ENCODE data around the gene THAP4.
"Not testable (repeated sequence)": the region's sequence is repeated elsewhere in the genome, so short reads cannot be mapped to it uniquely, and the experiment has no call there.

Gene THAP4

DNA sequence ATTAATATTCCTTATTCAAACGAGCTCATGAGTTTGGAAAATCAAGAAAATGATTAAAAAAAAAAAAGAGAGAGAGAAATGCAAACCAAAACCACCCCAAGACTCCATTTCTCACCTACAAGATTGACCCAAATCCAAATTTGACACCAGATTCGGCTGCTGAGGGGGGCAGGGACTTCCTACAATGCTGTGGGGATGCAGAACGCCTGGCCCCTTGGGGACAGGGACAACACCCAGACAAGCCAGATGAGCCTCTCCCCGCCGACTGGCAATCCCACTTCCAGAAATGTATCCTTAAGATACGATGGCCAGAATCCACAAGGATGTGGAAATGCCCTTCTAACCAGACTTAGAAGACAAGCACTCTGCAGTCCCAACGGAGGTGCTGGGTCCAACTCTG lies 57.7 kb downstream of the THAP4 start:
- no peak for DNase-seq

DNA sequence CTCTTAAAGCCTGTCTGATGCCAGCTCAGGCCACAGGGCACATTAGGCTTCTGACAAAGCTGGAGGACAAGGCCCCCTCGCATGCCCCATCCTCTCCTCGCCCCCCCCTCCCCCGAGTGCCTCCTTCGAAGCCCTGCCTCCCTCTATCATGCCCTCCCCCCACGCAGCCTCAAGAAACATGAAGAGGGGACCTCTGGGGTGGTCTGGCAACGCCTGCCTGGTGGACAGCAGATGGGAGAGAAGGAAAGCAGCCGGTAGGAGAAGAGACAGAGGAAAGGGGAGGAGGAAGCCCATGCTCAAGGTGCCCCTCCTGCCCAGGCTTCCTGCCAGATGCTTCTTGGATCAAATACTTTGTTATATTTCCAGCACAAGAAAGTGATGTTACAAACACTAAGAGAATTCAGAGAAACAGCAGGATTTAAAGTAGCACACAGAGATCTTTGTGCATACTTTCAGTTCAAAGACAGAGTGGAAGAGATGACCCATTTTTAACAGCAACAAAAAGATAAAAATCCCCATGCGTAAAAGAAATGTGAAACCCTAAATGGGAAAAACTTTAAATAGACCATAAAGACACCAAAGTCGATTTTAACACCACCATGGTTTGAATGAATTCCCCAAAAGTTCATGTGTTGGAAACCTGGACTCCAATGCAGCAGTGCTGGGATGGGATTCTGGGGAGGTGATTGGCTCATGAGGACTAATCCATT lies 59.4 kb downstream of the THAP4 start:
- no peak for DNase-seq

DNA sequence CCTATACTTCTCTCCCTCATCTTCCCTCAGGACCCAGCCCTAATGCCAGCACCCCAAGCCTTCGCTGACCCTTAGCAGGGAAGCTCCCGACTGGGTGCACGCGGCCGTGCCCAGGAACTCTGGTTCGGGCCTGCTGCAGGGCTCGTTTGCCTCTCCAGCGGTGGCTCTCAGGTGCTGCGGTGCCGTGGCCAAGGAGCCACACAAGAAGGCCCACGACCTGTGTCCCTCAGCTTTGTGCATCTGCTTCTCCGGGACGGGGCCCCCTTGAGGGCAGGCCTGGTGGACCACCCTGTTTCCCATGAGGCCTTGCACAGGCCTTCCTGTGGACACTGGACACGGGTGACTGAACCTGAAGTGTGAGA lies 60.7 kb downstream of the THAP4 start:
- DNase-seq = no peak

DNA sequence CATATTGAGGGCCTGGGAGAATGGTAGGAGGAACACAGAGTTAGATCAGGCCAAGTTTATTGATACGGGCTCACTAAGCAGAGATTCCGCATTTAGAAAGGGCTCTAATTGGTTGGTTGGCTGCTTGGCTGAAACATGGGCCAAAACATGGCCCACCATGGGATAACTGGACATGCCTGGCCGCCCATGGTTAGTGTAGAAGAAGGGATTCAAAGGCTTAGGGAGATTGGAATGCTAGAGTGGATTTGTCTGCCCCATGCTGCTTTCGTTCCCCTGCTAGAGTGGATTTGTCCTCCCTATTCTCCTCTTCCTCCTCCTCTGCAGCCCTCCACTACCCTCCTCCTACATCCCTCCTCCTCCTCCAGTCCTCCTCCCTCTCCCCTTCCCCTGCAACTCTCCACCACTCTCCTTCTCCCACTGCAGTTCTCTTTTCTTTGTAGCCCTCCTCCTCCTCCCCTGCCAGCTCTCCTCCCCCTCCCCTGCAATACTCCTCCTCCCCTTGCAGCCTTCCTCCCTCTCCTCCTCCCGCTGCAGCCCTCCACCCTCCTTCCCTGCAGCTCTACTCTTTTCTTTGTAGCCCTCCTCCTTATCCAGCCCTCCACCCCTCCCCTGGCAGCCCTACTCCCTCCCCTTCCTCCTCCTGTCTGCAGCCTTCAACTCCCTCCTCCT lies 61.2 kb downstream of the THAP4 start:
- DNase-seq = no peak

DNA sequence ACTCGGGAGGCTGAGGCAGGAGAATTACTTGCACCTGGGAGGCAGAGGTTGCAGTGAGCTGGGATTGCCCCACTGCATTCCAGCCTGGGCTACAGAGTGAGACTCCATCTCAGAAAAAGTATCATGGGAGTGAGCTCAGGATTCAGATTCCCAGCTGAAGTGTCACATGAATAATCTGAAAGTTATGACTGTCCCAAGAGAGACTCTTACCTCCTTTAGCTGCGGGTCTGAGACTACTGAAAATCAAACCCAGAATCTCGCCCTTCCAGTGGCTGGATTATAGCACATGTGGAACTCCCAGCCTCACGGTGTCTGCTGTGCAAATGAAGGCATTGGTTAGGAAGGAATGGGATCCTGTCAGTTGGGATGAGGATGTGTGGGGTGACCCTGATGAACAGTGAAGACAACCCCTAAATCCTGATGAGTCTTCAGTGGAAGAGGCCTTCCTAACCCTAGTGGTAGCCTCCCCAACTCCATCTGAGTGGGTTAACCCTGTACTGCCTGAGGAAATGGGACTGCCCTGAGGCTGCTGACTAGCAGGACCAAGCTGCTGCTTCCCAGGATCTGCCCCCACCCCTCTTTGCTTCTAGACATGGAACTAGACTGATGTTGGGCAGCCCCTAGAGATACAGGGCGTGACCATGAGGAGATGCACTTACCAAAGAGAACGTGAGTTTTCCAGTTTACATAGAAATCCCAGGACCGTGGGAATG lies 61.9 kb downstream of the THAP4 start:
- no peak for DNase-seq

DNA sequence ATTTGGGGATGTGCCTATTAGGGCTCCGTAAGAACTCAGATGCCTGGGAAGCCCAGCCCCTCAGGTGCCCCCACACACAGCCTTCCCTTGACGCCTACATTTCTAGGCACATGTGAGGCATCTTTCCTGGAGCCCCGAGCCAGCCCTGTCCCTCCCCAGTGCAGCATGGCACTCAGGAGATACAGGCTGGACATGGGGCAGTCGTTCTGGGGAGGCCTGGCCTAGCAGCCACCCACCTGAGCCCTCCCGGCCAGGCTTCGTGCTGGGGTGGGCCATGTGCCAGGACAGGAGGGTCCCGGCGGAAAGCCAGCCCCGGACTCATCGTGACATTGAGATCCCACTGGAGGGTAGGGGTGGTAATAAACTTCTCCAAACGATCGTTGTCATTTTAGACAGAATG lies 63.2 kb downstream of the THAP4 start:
- no peak for DNase-seq

DNA sequence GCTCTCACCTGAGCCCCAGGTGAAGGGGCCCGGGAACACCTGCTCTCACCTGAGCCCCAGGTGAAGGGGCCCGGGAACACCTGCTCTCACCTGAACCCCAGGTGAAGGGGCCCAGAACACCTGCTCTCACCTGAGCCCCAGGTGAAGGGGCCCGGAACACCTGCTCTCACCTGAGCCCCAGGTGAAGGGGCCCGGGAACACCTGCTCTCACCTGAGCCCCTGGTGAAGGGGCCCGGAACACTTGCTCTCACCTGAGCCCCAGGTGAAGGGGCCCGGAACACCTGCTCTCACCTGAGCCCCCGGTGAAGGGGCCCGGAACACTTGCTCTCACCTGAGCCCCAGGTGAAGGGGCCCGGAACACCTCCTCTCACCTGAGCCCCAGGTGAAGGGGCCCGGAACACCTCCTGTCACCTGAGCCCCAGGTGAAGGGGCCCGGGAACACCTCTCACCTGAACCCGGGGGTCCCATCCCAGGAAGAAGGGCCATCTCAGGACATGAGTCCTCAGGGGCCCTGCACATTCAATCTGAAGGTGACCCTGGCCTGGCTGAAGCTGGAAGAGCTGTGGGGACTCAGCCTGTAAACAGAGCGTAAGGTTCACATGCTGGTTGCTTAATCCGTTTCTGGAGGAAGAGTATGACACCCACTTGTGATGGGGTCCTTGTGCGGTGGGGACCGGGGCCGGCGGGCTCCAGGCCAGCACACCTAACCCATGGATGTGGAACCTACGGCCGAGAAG lies 63.9 kb downstream of the THAP4 start:
- DNase-seq = not testable (repeated sequence)

DNA sequence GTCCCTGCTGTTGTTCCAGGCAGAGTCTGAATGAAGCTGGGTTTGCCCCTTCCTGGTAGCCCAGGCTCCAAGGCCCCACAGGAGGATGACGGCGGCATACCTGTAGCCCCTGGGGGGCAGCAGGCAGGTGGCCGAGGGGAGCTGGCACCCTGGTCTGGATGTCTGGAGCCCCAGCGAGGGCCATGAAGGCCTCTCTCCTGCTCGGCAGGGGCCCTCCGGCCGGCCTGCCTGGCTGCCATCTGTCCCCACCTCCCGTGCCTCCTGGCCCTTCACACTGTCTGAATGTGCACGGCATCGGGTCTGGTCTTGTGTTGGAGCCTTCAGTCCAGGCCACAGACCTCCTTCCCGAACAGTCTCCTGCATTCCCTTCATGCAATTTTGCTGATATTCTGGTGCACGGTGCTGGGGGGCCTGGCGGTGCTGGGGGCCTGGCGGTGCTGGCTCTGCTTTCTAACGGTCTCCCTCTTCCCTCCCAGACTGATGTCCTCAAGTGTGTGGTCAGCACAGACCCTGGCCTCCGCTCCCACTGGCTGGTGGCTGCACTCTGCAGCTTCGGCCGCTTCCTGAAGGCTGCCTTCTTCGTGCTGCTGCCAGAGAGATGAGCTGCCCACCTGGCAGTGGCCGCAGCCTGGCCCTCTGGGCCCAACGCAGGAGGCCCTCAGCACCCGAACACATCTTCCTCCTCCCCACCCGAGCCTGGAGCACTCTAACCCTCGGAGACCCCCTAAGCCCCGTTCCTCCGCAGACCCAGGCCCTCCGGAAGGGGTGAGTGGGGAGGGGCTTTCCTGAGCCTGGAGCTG lies 64.9 kb downstream of the THAP4 start:
- DNase-seq = no peak

DNA sequence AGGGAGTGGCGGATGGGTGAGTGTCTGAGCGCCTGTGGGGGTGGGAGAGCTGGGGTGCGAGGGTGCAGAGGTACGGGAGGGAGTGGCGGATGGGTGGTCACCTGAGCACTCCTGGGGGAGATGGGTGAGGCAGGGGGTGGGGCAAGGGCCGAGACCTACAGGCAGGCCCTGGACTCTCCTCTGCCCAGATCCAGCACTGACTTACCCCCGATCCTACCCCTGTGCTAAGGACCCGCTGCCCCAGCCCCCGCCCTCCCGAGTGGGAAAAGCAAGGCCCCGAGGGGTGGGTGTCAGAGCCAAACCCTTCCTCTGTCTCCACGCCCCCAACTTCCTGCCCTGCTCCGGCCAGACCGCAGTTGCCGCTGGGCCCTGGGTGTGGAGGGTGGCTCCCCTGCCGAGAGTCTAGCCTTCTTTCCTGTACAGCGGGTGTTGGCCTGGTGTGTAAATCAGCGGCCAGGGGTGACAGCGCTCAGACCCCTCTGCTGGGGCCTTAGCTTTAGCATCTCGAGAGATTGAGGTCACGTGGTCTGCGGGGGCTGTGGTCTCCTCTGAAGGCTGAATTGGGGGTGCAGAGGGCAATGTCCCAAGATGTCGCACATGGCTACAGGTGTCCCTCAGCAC lies 65.9 kb downstream of the THAP4 start:
- no peak for DNase-seq

DNA sequence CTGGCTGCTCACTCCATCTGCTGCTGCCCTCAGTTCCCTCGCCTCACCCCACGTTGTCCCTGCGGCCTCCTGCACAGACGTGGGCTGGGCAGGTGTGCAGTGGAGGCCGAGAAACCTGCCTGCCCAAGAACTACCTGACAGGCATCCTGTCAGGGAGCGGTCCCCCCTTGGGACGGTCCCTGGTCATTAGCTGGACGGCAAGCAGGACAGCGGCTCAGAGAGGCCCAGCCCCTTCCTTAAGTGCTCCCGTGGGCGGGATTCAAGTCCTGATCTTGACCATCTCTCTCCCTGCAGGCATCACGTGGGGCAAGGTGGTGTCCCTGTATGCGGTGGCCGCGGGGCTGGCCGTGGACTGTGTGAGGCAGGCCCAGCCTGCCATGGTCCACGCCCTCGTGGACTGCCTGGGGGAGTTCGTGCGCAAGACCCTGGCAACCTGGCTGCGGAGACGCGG lies 67.1 kb downstream of the THAP4 start:
- DNase-seq = no peak

DNA sequence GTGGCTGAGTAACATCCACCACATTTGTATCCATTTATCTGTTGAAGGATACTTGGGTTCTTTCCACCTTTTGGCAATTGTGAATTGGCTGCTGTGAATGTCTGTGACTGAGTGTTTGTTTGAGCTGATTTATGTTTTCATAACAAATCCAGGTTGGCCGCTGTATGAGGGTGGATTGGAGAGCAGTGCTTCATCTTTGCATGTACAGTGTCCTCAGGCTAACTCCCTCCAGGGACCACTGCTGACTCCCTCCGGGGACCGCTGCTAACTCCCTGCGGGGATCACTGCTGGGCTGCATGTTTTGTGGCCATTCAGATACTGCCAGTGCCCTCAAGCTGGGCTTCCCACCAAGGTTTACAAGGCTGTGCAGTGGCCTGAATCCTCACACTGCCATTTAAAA lies 68.2 kb downstream of the THAP4 start:
- DNase-seq = no peak

DNA sequence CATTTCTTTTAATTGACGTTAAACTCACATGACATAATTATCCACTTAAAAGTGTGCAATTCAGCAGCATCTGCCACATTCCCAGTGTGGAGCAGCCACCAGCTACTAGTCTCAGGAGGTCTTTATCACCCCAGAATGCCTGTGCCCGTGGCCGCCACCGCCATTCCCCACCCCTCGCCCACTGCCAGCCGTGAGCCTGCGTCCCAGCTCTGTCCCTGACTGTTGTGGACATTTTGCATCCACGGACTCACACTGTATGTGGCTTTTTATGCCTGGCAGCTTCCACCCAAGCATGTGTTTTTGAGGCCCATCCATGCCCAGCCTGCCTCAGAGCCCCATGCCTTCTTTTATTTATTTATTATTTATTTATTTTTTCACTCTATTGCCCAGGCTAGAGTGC lies 69.2 kb downstream of the THAP4 start:
- no peak for DNase-seq

DNA sequence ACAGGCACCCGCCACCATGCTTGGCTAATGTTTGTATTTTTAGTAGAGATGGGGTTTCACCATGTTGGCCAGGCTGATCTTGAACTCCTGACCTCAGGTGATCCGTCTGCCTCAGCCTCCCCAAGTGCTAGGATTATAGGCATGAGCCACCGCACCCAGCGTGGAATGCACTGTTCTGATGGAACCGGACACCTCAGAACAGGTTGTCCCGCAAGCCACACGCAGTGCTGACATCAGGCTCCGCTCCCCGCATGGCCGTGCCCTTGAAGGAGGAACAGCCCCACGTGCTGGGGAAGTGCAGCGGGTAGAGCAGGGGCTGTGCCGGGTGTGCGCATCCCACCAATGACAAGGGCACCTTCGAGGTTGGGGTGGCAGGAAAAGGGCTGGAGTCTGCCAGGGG lies 69.7 kb downstream of the THAP4 start:
- DNase-seq = not testable (repeated sequence)

DNA sequence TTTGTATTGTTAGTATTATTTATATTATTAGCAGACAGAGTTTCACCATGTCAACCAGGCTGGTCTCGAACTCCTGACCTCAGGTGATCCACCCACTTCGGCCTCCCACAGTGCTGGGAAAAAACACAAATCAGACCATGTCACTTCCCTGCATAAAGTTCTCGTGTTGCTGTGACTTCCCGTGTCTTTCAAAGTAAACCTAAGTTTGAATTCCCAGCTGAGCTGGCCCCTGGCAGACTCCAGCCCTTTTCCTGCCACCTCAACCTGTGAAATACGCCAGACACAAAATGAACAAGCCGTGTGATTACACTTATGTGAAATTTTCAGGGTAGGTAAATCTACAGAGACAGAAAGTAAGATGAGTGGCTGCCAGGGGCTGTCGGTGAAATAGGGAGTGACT lies 70.5 kb downstream of the THAP4 start:
- DNase-seq = no peak

DNA sequence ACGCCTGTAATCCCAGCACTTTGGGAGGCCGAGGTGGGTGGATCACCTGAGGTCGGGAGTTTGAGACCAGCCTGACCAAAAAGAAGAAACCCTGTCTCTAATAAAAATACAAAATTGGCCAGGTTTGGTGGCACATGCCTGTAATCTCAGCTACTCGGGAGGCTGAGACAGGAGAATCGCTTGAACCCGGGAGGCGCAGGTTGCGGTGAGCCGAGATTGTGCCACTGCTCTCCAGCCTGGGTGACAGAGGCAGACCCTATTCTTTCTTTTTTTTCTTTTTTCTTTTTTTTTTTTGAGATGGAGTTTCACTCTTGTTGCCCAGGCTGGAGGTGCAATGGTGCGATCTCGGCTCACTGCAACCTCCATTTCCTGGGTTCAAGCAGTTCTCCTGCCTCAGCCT lies 70.9 kb downstream of the THAP4 start:
- DNase-seq = not testable (repeated sequence)

DNA sequence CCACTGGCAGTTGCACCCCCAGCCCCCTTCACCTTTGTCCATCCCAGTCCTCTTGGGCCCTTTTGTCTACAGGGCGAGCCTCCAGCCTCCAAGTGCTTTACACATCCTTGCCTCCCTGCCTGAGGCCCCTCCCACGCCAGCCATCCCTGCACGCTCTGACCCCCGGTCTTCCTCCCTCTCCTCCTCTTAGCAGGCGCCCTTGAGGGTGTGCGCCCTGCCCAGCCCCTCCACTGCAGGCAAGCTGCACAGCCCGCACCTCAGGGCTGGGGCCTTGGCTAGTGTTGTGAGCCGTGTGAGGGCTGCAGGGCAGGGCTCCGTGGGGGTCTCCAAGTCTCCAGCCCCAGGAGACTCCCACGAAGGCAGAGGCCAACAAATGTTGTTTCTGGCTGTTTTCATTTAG lies 71.5 kb downstream of the THAP4 start:
- no peak for DNase-seq

DNA sequence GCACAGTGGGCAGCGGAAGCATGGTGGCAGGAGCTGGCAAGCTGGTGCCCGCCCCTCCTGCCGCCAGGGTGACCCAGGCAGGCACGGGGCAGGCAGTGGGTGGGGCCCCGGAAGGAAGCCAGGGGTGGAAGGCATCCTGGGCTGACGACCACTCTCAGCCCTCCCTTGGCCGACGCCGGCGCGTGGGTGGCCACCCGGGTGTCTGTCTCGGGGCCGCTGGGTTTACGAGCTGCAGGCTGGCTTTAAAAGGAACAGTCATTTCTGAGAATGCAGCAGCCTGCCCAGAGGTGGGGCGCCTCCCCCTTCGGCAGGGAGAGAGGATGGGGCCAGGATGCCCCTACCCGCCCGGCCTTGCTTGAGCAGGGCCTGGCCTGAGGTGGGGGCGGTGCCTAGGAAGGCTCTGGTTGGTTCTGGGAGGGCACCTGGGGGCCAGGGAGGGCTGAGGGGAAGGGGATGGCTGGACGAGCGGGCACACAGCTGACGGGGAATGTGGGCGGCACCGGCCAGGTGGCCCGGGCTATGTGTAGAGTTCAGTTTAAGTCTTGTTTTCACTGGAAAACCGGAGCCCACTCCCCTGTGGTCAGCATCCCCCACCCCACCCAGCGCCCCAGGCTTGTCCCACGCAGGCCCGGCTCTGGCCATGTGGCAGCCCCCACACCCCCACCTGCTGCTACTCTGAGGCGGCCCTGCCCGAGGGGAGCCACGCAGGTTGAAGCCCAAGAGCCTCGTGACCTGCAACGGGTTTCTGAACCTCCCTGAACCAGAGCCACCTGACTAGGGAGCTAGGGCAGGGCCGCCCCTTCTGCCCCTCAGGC lies 72.2 kb downstream of the THAP4 start:
- no peak for DNase-seq

DNA sequence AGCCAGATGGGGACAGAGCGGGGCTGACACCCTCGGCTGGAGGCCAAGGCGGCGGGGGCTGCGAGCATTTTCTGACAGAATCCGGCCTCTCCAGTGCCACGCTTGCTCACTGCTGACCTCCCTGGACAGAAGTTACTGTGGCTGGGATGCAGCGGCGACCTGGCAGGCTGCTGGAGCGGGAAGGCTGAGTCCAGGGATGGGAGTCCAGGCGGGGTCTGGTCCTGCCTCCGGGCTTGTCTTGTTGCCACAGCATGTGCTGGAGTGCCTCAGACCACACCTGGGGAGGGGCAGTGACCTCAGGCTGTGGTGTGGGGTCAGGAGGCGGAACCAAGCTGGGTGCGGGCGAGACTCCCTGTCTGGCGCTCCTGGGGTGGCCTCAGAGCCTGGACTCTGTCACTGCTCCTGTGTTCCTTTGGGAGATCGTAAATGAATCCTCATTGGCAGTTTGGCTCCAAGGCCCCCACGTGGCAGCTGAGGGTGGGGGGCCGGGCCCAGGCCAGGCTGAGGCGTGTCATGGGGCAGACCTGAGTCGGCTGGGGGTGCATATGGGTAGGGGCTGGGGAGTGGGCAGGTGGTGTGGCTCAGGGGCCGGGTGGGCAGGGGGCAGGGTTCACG lies 72.9 kb downstream of the THAP4 start:
- DNase-seq = no peak

DNA sequence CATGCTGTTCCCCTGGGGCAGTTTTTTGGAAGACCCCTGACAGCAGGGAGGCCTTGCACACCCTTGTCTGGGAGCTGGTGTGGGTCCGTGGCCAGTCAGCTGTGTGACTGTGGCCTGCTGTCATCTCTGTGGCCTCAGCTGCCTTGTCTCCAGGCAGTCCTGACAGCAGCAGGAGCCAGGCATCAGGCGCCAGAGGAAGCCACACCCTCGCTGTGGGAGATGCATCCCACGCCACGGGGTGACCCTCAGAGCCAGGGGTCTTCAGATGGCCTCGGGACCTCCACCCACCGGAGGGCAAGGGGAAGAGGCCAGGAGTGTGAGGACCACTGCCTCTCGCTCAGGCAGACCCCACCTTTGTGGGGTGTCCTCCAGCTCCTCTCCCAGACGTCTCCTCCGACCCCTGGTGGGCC lies 73.4 kb downstream of the THAP4 start:
- no peak for DNase-seq

DNA sequence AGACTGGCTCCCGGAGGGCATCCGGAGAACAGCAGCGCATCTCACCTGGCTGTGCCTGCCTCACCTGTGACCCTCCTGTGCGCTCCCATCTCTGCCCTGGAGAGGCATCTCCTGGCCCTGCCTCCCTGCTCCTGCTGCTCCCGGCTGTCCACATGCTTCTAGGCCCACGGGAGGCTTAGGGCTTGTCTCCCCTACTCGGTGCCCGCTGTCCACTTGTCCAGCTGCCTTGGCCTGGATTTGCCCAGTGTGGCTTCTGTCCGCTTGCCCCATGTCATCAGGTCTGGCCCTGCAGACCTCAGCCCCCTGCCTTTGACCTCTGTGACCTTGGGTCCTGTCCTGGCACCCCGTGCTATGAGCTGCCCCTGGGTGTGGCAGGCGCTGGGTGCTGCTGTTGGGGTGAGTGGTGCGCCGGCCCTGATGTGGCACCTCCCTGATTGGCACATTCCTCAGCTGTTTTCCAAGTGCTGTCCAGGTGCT lies 73.9 kb downstream of the THAP4 start:
- no peak for DNase-seq
